GM18520 (cell line): ENCODE data around the gene ZIC2.

Experiments used
- ATAC-seq: cut with Tn5 transposase; IDR thresholded peaks from one replicate; pipeline ENCODE4 v1.9.1; 2021; ENCODE audit not compliant: unreplicated experiment

Gene ZIC2

DNA sequence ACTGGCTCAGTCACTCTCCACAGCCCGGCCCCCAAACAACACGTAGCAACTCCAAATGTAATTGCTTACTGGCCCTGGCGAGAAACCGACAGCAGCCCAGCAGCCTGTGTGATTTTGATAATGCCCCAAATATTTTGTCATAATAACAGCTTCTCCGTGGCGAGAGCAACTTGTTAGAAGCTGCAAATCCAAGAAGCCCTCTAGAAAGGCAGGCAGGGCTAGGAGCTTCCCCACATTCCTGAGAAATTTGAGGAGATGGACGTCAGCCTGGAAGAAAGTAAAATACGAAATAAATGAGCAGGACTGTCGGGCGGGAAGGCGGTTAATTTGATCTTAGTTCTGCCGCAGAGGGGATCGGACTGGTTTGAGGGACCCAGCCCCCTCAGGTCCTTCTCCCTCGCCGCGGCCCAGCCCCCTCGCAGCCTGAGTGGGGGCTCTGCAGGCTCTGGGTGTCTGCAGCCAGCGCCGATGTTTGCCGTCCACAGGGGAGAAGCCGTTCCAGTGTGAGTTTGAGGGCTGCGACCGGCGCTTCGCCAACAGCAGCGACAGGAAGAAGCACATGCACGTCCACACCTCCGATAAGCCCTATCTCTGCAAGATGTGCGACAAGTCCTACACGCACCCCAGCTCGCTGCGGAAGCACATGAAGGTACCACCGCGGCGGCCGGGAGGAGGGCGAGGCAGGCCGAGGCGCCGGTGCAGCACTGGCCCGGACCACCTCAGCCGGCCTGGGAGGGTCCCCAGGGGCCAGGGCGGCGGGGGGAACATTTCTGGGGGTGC is 3.1 kb downstream of the ZIC2 start:
- no peak for ATAC-seq

DNA sequence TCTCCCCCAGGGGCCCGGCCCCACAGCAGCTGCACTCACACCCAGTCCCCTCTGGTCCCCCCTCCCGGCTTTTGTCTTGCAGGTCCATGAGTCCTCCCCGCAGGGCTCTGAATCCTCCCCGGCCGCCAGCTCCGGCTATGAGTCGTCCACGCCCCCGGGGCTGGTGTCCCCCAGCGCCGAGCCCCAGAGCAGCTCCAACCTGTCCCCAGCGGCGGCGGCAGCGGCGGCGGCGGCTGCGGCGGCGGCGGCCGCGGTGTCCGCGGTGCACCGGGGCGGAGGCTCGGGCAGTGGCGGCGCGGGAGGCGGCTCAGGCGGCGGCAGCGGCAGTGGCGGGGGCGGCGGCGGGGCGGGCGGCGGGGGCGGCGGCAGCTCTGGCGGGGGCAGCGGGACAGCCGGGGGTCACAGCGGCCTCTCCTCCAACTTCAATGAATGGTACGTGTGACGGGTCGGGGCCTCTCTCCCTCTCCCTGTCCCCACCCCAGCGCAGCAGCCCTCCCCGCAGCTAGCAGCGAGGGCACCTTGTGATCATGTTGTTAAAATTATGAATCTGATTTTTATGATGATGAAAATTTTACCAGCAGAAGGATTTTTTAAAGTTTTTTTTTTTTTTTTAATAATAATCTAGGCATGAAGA is 3.8 kb downstream of the ZIC2 start:
- no peak for ATAC-seq

GRCh38 chr13:99985886-99986527 is 4.4 kb downstream of the ZIC2 start:
- no peak for ATAC-seq

DNA sequence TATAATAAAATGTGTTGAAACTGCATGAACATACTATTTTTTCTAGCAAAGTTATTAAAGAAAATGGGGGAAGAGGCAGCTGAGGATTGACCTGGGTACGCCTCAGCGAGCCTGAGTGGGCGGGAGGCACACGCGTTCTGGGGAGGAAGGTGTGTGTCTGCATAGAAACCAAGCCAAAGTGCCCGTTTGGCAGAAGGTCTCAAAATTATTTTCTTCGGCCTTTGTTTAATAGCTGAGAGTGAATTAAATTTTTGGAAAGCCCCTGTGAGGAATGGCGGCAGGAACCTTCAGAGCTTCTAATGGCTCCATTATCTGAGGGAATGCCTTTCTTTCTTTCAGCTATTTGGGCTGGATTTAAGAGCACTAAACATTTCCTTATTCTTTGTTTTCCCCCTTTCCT is 5.2 kb downstream of the ZIC2 start:
- ATAC-seq, result no peak

- no peak for ATAC-seq
These were observed 5.8 kb downstream of the ZIC2 start for GRCh38 chr13:99987154-99988019.

DNA sequence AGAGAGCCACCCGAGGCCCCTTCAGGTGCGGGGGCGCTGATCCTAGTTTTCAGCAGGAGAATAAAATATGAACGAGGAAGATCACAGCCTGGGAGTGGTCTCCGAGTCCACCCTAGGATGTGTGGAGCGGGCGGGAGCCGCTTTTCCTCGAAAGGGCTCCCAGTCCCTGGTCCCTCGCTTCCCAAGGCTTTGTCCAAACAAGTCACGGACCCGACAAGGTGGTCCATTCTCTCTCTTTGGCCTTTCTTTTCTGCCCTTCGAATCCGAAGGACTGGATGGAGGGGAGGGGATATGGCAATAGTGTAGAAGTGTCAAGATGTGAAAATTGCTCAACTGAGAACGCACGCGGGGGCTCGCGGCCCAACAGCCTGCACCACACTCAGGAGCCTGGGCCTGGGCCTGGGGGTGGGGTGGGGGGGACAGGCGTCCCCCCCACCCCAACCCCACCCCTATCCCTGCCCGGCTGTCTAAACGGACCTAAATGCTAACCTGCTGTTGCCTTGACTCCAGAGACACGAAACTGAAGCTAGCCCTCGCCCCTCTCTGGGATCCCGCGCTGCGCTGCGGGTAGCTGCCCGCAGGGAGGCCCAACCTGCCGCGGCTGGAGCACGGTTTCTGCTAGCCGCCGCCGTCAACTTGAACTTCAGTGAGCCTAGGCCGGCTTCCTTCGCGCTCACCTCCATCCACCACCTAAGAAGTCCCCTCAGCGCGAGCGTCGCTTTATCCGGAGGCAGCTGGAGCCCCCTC is 7.1 kb downstream of the ZIC2 start:
- ATAC-seq, result no peak

GRCh38 chr13:99989276-99990125 is 7.9 kb downstream of the ZIC2 start:
- ATAC-seq, result no peak

DNA sequence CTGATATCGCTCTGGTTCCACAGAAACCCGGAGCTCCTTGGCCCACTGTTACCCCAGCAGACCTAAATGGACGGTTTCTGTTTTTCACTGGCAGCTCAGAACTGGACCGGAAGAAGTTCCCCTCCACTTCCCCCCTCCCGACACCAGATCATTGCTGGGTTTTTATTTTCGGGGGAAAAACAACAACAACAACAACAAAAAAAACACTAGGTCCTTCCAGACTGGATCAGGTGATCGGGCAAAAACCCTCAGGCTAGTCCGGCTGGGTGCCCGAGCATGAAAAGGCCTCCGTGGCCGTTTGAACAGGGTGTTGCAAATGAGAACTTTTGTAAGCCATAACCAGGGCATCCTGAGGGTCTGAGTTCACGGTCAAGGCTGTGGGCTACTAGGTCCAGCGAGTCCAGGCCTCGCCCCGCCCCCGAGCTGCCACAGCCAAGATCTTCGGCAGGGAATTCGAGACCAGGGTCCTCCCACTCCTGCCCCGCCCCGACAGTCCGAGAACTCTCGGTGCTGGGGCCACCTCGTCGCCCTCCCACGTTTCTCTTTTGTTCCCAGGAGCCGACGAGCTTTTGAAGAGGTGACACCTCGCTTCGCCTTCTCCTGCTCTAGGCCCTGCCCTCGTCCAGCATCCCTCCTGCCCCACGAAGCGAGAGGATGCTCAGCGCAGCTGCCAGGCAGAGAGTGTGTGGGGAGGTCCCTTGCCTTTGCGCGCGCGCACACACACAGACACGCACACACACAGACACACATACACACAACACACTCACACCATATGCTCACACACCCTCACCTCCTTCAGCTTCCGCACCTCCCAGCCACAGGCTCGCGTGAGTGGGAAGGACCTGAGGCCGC is 8.8 kb downstream of the ZIC2 start:
- ATAC-seq, result no peak

DNA sequence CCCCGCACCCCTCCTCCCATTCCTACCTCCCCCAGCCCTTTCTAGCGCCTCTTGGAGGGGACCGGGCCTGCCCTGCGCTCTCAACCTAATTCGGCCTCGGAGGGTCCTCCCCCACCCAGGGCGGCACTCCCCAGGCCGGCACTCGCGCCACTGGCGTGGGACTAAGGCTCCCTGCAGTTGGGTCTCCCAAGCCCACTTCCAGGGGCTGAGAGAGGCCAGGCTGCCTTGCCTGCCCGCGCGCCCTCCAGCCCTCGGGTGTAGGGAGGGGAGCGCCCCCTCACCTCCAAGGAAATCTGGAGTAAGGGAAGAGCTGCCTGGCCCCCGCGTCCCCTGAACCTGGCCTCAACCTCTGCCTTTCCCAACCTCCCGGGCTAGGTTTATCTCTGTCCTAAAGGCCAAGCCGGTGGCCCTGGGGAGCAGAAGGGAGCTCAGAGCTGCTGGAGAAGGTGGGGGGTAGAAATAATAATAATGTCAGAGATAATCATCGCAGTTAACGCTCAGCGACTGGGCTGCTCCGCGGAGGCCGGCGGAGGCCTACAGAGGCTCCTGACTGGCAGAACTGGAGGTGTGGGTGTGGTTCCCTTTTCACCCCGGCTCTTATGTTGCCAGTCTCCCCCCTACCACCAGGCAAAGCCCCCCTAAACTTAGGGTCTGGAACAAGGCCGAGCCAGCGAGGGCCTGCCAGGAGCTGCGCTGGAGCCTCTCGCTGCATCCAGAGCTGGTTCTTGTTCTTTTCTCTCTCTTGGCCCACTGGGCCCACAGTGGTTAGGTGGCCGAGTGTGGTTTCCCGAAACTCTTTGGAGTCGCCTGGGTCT is 9.6 kb downstream of the ZIC2 start:
- ATAC-seq, result no peak

DNA sequence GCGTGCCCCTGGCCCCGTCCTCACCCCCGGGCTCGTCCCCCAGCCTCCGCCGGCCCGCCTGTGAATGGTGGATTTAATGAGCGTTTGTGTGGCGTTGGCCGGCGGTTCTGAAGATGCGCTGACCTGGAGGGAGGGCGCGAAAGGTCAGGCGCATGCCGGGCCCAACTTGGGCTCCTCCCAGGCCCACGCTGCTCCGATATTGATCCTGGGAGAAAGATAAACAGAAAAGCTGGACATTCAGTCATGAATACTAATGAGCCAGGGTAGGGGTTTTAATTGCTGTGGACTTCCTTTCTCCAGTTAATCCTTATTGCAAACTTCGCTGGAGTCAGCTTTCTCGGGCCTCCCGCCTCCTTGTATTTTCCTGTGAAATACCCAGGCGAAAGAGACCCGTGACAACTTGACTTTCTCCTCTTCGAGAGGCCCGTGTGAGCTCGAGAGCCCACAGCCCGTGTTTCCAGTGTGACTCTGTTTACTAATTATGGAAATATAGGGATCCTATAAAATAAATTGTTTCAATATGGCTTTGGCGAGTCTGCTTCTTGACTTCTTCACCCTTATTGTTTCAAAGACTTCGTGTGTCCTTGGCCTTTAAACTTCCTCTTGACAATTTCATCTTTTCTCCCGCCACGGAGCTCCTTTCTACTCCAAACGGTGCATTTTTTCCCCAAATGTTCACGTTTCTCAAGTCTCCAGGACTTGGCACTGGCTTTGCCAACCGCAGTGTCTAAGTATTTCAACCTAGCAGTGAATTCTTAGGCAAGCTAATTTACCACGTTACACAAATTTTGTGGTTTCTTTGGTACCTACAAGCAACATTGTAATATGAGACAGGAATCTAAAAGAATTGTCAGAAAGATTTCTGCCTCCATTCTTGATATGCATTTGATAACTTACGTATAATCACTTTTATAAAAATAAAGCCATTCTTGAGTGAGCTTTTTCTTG is 10.5 kb downstream of the ZIC2 start:
- ATAC-seq, result no peak

DNA sequence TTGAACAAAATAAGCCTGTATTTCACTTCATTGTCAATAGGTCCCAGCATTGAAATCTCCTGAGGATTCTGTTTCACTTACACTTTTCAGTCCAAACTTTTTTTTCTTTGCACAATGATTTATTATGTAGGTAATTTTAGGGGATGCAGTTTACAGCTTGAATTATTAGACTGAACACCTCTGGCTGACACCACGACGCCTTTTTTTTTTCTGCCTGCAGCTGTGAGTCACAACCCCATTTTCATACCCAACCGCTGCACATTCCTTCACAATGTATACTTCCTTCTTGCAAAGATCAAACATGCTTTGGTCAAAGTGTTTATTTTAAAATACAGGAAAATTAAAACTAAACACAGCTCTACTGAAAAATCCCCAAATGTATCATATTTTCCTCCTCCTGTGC is 11.4 kb downstream of the ZIC2 start:
- no peak for ATAC-seq

- no peak for ATAC-seq
These were observed 12.4 kb downstream of the ZIC2 start for GRCh38 chr13:99993660-99994637.

DNA sequence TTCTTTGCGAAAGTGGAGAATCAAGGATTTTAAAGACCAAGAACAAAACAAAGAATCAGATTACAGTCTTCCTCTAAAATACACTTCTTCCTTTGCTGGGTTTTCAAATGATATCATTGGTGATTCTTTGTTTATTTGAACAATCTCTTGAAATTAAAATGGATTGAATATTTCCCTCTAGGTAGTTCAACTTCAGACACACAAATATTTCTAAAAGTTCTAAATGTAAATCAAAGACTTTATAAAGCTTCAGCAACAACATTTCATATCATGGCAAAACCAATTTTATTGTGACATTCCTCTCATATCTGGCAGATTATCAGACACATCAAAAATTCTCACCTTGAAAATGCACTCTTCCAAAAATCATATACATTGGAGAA is 13.0 kb downstream of the ZIC2 start:
- ATAC-seq, result no peak

DNA sequence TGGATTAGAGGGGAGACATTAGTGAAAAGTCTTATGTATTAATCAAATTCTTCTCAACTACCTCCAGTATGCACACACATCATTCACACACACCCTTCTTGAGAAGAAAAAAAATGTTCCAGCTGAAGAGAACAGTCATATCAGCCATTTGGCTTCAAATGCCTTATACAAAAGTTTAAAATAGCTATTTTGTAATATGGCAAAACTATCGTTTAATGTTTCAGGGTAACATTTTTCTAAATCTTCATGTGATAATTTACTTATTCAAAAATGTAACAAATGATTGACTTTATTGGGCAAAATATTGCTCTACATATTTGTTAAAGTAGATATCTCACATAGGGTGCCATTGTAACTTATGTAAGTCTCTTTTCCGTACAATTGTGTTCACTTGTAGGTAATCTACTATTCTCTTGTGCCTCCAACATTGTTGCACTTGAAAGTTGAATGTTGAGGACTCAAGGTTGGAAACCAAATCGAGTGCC is 13.6 kb downstream of the ZIC2 start:
- ATAC-seq, result no peak

GRCh38 chr13:99995589-99996380 is 14.2 kb downstream of the ZIC2 start:
- ATAC-seq, result no peak
